Subcutaneous abdominal adipose tissue (tissue), 5 donors: ENCODE measurements around the gene VAV3.
A peak's percentile ranks its signal among the peaks of the same experiment; 100 is the strongest.

Source experiments
- H3K27ac ChIP-seq: one replicate; pipeline ENCODE4 v1.7.0; 2013; ENCODE audit warnings: low read depth, mild to moderate bottlenecking, inconsistent platforms, low read length, moderate library complexity
- H3K27me3 ChIP-seq, 5 donors: one replicate each; pipeline ENCODE4 v1.7.0; 2013; ENCODE audit warnings: low read length in 5 of 5, inconsistent platforms in 1 of 5; ENCODE audit not compliant: control insufficient read depth in 5 of 5, insufficient read depth in 4 of 5
- H3K36me3 ChIP-seq, 5 donors: one replicate each; pipeline ENCODE4 v1.7.0; 2013; ENCODE audit warnings: low read length in 5 of 5; ENCODE audit not compliant: control insufficient read depth in 5 of 5, insufficient read depth in 5 of 5
- H3K4me1 ChIP-seq, 5 donors: one replicate each; pipeline ENCODE4 v1.7.0; 2013; ENCODE audit warnings: low read length in 5 of 5, mild to moderate bottlenecking in 3 of 5, moderate library complexity in 1 of 5; ENCODE audit not compliant: control insufficient read depth in 5 of 5, insufficient read depth in 5 of 5
- H3K4me3 ChIP-seq, 5 donors: one replicate each; pipeline ENCODE4 v1.7.0; 2013; ENCODE audit warnings: low read length in 5 of 5, low read depth in 1 of 5
- H3K9ac ChIP-seq, 5 donors: one replicate each; pipeline ENCODE4 v1.7.0; 2013; ENCODE audit warnings: low read length in 5 of 5, mild to moderate bottlenecking in 4 of 5, moderate library complexity in 3 of 5
- H3K9me3 ChIP-seq, 5 donors: one replicate each; pipeline ENCODE4 v1.7.0; 2013; ENCODE audit warnings: low read length in 5 of 5; ENCODE audit not compliant: control insufficient read depth in 5 of 5
- donor health status: healthy.
- donor health status: healthy.
- donor health status: healthy.
- donor health status: healthy.
- donor health status: healthy.

The VAV3 gene

GRCh38 chr1:107953556-107953955 lies 11.4 kb downstream of the VAV3 start:
- Histone ChIP-seq H3K4me3 (no peak overlapping the region), H3K27ac (no peak overlapping the region), H3K36me3 (no peaks in the 10 kb centered on the region), H3K4me1 (peaks cover 0 to 16% (median 5%) of the 10 kb centered on the region in 5 donors), H3K9ac (no peak overlapping the region), H3K9me3 (no peaks in the 10 kb centered on the region), H3K27me3 (no peaks in the 10 kb centered on the region)

- H3K27me3 ChIP-seq = no peaks in the 10 kb centered on the region
- H3K27ac ChIP-seq = no peak overlapping the region
- H3K9ac ChIP-seq = no peak overlapping the region
- H3K9me3 ChIP-seq = no peaks in the 10 kb centered on the region
- H3K36me3 ChIP-seq = no peaks in the 10 kb centered on the region
- H3K4me3 ChIP-seq = no peak overlapping the region
- H3K4me1 ChIP-seq = peaks cover 0 to 16% (median 5%) of the 10 kb centered on the region in 5 donors
Observed at GRCh38 chr1:107952989-107953388, 12.0 kb downstream of the VAV3 start.

- H3K4me1 ChIP-seq = peaks cover 0 to 16% (median 5%) of the 10 kb centered on the region in 5 donors
- no peaks in the 10 kb centered on the region for H3K36me3 ChIP-seq
- no peaks in the 10 kb centered on the region for H3K27me3 ChIP-seq
- H3K9me3 ChIP-seq = no peaks in the 10 kb centered on the region
- H3K4me3 ChIP-seq = no peak overlapping the region
- H3K9ac ChIP-seq = no peak overlapping the region
- no peak overlapping the region for H3K27ac ChIP-seq
Observed at GRCh38 chr1:107950464-107950863, 14.5 kb downstream of the VAV3 start.

- no peak overlapping the region for H3K9ac ChIP-seq
- H3K27ac ChIP-seq = no peak overlapping the region
- H3K9me3 ChIP-seq = no peaks in the 10 kb centered on the region
- H3K36me3 ChIP-seq = no peaks in the 10 kb centered on the region
- no peaks in the 10 kb centered on the region for H3K27me3 ChIP-seq
- H3K4me1 ChIP-seq = peaks cover 0 to 16% (median 5%) of the 10 kb centered on the region in 5 donors
- no peak overlapping the region for H3K4me3 ChIP-seq
Observed at GRCh38 chr1:107949467-107950253, 15.3 kb downstream of the VAV3 start.

GRCh38 chr1:107946794-107947193 lies 18.2 kb downstream of the VAV3 start:
- Histone ChIP-seq H3K9me3 (no peaks in the 10 kb centered on the region), H3K4me1 (no peaks in the 10 kb centered on the region)

GRCh38 chr1:107943694-107944093 lies 21.3 kb downstream of the VAV3 start:
- Histone ChIP-seq H3K4me3 (no peak overlapping the region), H3K9ac (no peak overlapping the region), H3K27me3 (no peaks in the 10 kb centered on the region), H3K27ac (no peak overlapping the region), H3K36me3 (no peaks in the 10 kb centered on the region), H3K4me1 (peaks cover 0 to 5% (median 0%) of the 10 kb centered on the region in 5 donors), H3K9me3 (no peaks in the 10 kb centered on the region)

More at GRCh38 chr1:107946794-107947193, 18.2 kb downstream of the VAV3 start:
- no peak overlapping the region for H3K4me3 ChIP-seq
- no peaks in the 10 kb centered on the region for H3K36me3 ChIP-seq
- no peaks in the 10 kb centered on the region for H3K27me3 ChIP-seq
- H3K27ac ChIP-seq = no peak overlapping the region
- H3K9ac ChIP-seq = no peak overlapping the region

- peaks cover 0 to 5% (median 0%) of the 10 kb centered on the region in 5 donors for H3K4me1 ChIP-seq
- no peak overlapping the region for H3K4me3 ChIP-seq
- no peak overlapping the region for H3K9ac ChIP-seq
- no peaks in the 10 kb centered on the region for H3K27me3 ChIP-seq
- no peak overlapping the region for H3K27ac ChIP-seq
- no peaks in the 10 kb centered on the region for H3K36me3 ChIP-seq
- H3K9me3 ChIP-seq = no peaks in the 10 kb centered on the region
Observed at GRCh38 chr1:107942814-107943213, 22.2 kb downstream of the VAV3 start.

GRCh38 chr1:107941531-107941930 lies 23.4 kb downstream of the VAV3 start:
- Histone ChIP-seq H3K9ac (no peak overlapping the region), H3K27ac (peak overlapping the region; percentile 38), H3K9me3 (no peaks in the 10 kb centered on the region), H3K36me3 (no peaks in the 10 kb centered on the region), H3K4me3 (no peak overlapping the region), H3K27me3 (no peaks in the 10 kb centered on the region), H3K4me1 (peaks cover 3 to 10% (median 9%) of the 10 kb centered on the region in 5 donors)

- H3K27ac ChIP-seq = peak overlapping the region; percentile 38
Observed at GRCh38 chr1:107941123-107941522, 23.9 kb downstream of the VAV3 start.

GRCh38 chr1:107940701-107941100 lies 24.3 kb downstream of the VAV3 start:
- Histone ChIP-seq H3K27ac (peak overlapping the region; percentile 38), H3K4me1 (peaks cover 4 to 12% (median 10%) of the 10 kb centered on the region in 5 donors), H3K4me3 (no peak overlapping the region), H3K9ac (no peak overlapping the region), H3K9me3 (no peaks in the 10 kb centered on the region), H3K27me3 (no peaks in the 10 kb centered on the region), H3K36me3 (no peaks in the 10 kb centered on the region)

More at GRCh38 chr1:107941123-107941522, 23.9 kb downstream of the VAV3 start:
- Histone ChIP-seq H3K4me3 (no peak overlapping the region), H3K36me3 (no peaks in the 10 kb centered on the region), H3K9me3 (no peaks in the 10 kb centered on the region), H3K4me1 (peaks cover 4 to 12% (median 10%) of the 10 kb centered on the region in 5 donors), H3K27me3 (no peaks in the 10 kb centered on the region), H3K9ac (no peak overlapping the region)
